ENCODE results near the gene BRD8.
A peak's percentile ranks its signal among the peaks of the same experiment; 100 is the strongest.

The BRD8 gene

DNA sequence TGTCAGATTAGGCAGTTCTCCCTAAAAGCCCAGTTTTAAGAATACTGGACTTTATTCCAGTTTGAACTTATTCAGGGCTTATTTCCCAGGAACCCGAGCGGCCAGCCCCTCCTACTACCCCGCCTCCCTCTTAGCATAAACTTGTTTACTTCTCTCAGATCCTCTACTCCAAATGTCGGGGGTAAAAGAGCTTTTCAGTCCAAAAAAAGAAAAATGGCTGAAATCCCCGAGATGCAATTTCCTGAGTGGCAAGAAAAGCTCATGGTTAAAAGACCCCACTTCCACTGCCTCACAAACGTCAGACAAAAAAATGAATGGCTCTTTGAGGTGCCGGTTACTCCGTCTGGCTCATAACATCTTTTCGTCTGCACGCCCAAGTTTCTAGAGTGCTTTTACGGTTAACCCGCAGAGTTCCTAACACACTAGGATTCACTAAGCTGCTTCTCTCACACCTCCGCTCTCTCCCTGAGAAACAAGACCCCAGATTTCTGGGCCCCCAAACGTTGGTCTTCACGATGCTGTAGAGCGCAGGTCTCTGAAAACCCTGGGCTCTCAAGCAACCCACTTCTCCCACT lies 402 bp downstream of the BRD8 start:
- Histone ChIP-seq H3K4me2 (ENCODE audit: low read length) (peak overlapping the region; percentile 68), H3K4me1 (ENCODE audit: control insufficient read depth in 1 of 2, insufficient read depth in 2 of 2, low read length in 2 of 2) (no peaks in the 10 kb centered on the region), H3K18ac (ENCODE audit: low read length) (peak overlapping the region; percentile 20), H3K27ac (ENCODE audit: low read depth, low read length) (peak overlapping the region; percentile 75), H3K36me3 (ENCODE audit: control insufficient read depth in 1 of 2, insufficient read depth in 2 of 2, low read length in 2 of 2) (peaks cover 18 to 32% of the 10 kb centered on the region in 2 experiments), H3K4me3 (ENCODE audit: low read depth, low read length) (peak overlapping the region; percentile 84), H3K27me3 (ENCODE audit: insufficient read depth, low read length) (no peaks in the 10 kb centered on the region), H4K91ac (ENCODE audit: low read depth, low read length) (peak overlapping the region; percentile 58), H3K14ac (ENCODE audit: low read length) (peak overlapping the region; percentile 12), H3K79me1 (ENCODE audit: low read length) (peaks cover 1% of the 10 kb centered on the region), H2AK5ac (ENCODE audit: low read length) (no peak overlapping the region), H3K9me3 (ENCODE audit: insufficient read depth, low read depth, low read length) (no peaks in the 10 kb centered on the region), H3K4ac (ENCODE audit: low read depth, low read length) (peak overlapping the region; percentile 7), H4K8ac (ENCODE audit: low read depth, low read length) (peak overlapping the region; percentile 72), H2BK120ac (ENCODE audit: insufficient read depth, low read length, poor library complexity) (no peak overlapping the region), H2BK5ac (ENCODE audit: low read depth, low read length, poor library complexity) (peak overlapping the region; percentile 57), H3K9ac (ENCODE audit: low read length) (peak overlapping the region; percentile 93), H2BK12ac (ENCODE audit: low read length) (no peak overlapping the region), H3K79me2 (ENCODE audit: control insufficient read depth, insufficient read depth, low read length, poor library complexity) (peaks cover 3% of the 10 kb centered on the region), H4K12ac (ENCODE audit: low read depth, low read length) (peak overlapping the region; percentile 49), H2AFZ (ENCODE audit: insufficient read depth, low read length, poor library complexity) (peak overlapping the region; percentile 70), H3K23ac (ENCODE audit: low read length) (no peak overlapping the region)
- no CpG with 5 or more reads among the region's 16 CpGs for WGBS (ENCODE audit: extremely low coverage, insufficient coverage, insufficient read length)
- DNase-seq: peak; percentile 8 to 45

DNA sequence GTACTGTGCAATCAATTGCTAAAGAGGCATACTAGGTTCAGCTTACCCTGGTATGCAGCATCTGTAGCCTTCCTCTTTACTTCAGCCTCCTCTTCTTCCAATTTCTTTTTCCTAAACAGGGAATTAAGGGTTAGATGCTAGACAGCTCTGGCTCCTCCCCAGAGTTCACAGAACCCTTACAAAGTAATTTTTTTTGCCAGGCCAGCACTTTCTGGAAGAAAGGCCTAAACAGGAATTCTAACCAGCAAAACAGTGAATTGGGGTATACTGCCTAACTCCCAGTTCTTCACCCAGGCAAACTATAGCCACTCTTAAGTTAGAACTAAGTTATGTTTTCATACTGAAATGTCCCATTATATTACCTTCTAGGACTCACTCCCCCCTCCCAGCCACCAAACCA lies 8.1 kb downstream of the BRD8 start:
- no peak overlapping the region for H3K9ac ChIP-seq (ENCODE audit: low read length)
- no peaks in the 10 kb centered on the region for H3K4me1 ChIP-seq (ENCODE audit: control insufficient read depth in 1 of 2, insufficient read depth in 2 of 2, low read length in 2 of 2)
- H3K27me3 ChIP-seq (ENCODE audit: insufficient read depth, low read length): no peaks in the 10 kb centered on the region
- no peak overlapping the region for H3K18ac ChIP-seq (ENCODE audit: low read length)
- no peak overlapping the region for H4K12ac ChIP-seq (ENCODE audit: low read depth, low read length)
- H4K8ac ChIP-seq (ENCODE audit: low read depth, low read length): no peak overlapping the region
- no peak overlapping the region for H4K91ac ChIP-seq (ENCODE audit: low read depth, low read length)
- H3K4ac ChIP-seq (ENCODE audit: low read depth, low read length): no peak overlapping the region
- no peaks in the 10 kb centered on the region for H3K79me1 ChIP-seq (ENCODE audit: low read length)
- no peak overlapping the region for H2BK12ac ChIP-seq (ENCODE audit: low read length)
- H3K36me3 ChIP-seq (ENCODE audit: control insufficient read depth in 1 of 2, insufficient read depth in 2 of 2, low read length in 2 of 2): peaks cover 30 to 55% of the 10 kb centered on the region in 2 experiments
- H3K4me2 ChIP-seq (ENCODE audit: low read length): no peak overlapping the region
- H2BK120ac ChIP-seq (ENCODE audit: insufficient read depth, low read length, poor library complexity): no peak overlapping the region
- H3K4me3 ChIP-seq (ENCODE audit: low read depth, low read length): no peak overlapping the region
- no peaks in the 10 kb centered on the region for H3K9me3 ChIP-seq (ENCODE audit: insufficient read depth, low read depth, low read length)
- H2AFZ ChIP-seq (ENCODE audit: insufficient read depth, low read length, poor library complexity): no peak overlapping the region
- no peak overlapping the region for H3K14ac ChIP-seq (ENCODE audit: low read length)
- no peak overlapping the region for H2BK5ac ChIP-seq (ENCODE audit: low read depth, low read length, poor library complexity)
- H2AK5ac ChIP-seq (ENCODE audit: low read length): no peak overlapping the region
- no peak overlapping the region for H3K23ac ChIP-seq (ENCODE audit: low read length)
- H3K79me2 ChIP-seq (ENCODE audit: control insufficient read depth, insufficient read depth, low read length, poor library complexity): no peaks in the 10 kb centered on the region
- DNase-seq: no peak
- H3K27ac ChIP-seq (ENCODE audit: low read depth, low read length): no peak overlapping the region

DNA sequence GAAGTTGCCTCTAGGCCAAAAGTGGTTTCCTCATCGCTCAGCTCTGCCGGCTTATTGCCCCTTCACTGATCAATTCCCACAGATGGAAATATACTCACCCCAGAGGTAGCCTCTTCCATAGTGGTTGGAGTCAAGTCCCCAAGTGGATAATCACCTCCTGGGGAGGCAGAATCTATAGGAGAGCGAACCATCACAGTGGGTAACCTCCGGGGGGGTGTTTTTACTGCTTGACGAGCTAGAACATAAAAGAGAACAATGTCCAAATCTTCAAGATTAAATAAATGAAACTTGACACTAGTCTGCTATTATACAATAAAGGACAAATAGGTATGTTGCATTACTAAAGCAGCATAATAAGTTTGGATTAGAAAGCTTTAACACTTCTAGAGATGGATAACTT lies 9.3 kb downstream of the BRD8 start:
- Histone ChIP-seq H3K9ac (ENCODE audit: low read length) (no peak overlapping the region), H3K79me2 (ENCODE audit: control insufficient read depth, insufficient read depth, low read length, poor library complexity) (no peaks in the 10 kb centered on the region), H3K36me3 (ENCODE audit: control insufficient read depth in 1 of 2, insufficient read depth in 2 of 2, low read length in 2 of 2) (peaks cover 33 to 59% of the 10 kb centered on the region in 2 experiments), H2BK5ac (ENCODE audit: low read depth, low read length, poor library complexity) (no peak overlapping the region), H4K91ac (ENCODE audit: low read depth, low read length) (no peak overlapping the region), H3K79me1 (ENCODE audit: low read length) (no peaks in the 10 kb centered on the region), H4K12ac (ENCODE audit: low read depth, low read length) (no peak overlapping the region), H3K4ac (ENCODE audit: low read depth, low read length) (no peak overlapping the region), H3K4me1 (ENCODE audit: control insufficient read depth in 1 of 2, insufficient read depth in 2 of 2, low read length in 2 of 2) (no peaks in the 10 kb centered on the region), H3K4me3 (ENCODE audit: low read depth, low read length) (no peak overlapping the region), H3K18ac (ENCODE audit: low read length) (no peak overlapping the region), H3K27ac (ENCODE audit: low read depth, low read length) (no peak overlapping the region), H4K8ac (ENCODE audit: low read depth, low read length) (no peak overlapping the region), H2AFZ (ENCODE audit: insufficient read depth, low read length, poor library complexity) (no peak overlapping the region), H2AK5ac (ENCODE audit: low read length) (no peak overlapping the region), H3K27me3 (ENCODE audit: insufficient read depth, low read length) (no peaks in the 10 kb centered on the region), H3K4me2 (ENCODE audit: low read length) (no peak overlapping the region), H2BK12ac (ENCODE audit: low read length) (no peak overlapping the region), H3K14ac (ENCODE audit: low read length) (no peak overlapping the region), H2BK120ac (ENCODE audit: insufficient read depth, low read length, poor library complexity) (no peak overlapping the region), H3K9me3 (ENCODE audit: insufficient read depth, low read depth, low read length) (no peaks in the 10 kb centered on the region), H3K23ac (ENCODE audit: low read length) (no peak overlapping the region)
- no CpG with 5 or more reads among the region's 5 CpGs for WGBS (ENCODE audit: extremely low coverage, insufficient coverage, insufficient read length)
- DNase-seq: no peak

DNA sequence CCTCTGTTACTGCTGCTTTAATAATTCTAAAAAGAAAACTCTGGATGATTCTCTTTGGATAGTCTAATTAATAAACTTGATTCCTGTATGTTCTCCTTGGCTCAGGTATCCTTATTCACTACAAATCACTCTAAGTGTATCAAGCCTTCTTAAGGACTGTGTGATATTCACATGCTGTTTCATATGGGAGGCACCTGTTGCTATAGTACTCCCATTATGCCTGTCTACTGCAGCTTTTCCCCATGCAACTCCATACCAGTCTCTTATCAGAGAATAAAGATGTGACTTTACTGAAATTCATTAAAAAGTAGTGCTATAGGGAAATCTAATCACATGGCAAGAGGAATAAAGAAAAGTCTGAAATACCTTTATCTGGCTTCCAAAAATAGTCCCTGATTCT lies 14.7 kb downstream of the BRD8 start:
- Histone ChIP-seq H3K23ac (ENCODE audit: low read length) (no peak overlapping the region), H3K27me3 (ENCODE audit: insufficient read depth, low read length) (no peaks in the 10 kb centered on the region), H3K18ac (ENCODE audit: low read length) (no peak overlapping the region), H3K36me3 (ENCODE audit: control insufficient read depth in 1 of 2, insufficient read depth in 2 of 2, low read length in 2 of 2) (peaks cover 42 to 73% of the 10 kb centered on the region in 2 experiments), H3K79me2 (ENCODE audit: control insufficient read depth, insufficient read depth, low read length, poor library complexity) (no peaks in the 10 kb centered on the region), H3K4me3 (ENCODE audit: low read depth, low read length) (no peak overlapping the region), H2BK12ac (ENCODE audit: low read length) (no peak overlapping the region), H4K8ac (ENCODE audit: low read depth, low read length) (no peak overlapping the region), H3K4me2 (ENCODE audit: low read length) (no peak overlapping the region), H3K4ac (ENCODE audit: low read depth, low read length) (no peak overlapping the region), H3K9me3 (ENCODE audit: insufficient read depth, low read depth, low read length) (no peaks in the 10 kb centered on the region), H2AK5ac (ENCODE audit: low read length) (no peak overlapping the region), H2BK120ac (ENCODE audit: insufficient read depth, low read length, poor library complexity) (no peak overlapping the region), H4K91ac (ENCODE audit: low read depth, low read length) (no peak overlapping the region), H3K9ac (ENCODE audit: low read length) (no peak overlapping the region), H4K12ac (ENCODE audit: low read depth, low read length) (no peak overlapping the region), H3K79me1 (ENCODE audit: low read length) (no peaks in the 10 kb centered on the region), H2AFZ (ENCODE audit: insufficient read depth, low read length, poor library complexity) (no peak overlapping the region), H3K27ac (ENCODE audit: low read depth, low read length) (no peak overlapping the region), H3K4me1 (ENCODE audit: control insufficient read depth in 1 of 2, insufficient read depth in 2 of 2, low read length in 2 of 2) (no peaks in the 10 kb centered on the region), H3K14ac (ENCODE audit: low read length) (no peak overlapping the region), H2BK5ac (ENCODE audit: low read depth, low read length, poor library complexity) (no peak overlapping the region)
- DNase-seq: no peak

All from trophoblast cell (in vitro differentiated cells and primary cell).